GM12875 (cell line): ENCODE measurements around the gene EHMT2.

Experiments
- H3K4me3 ChIP-seq: one replicate; pipeline ENCODE4 v1.5.1; 2011; ENCODE audit warnings: low read depth, low read length, control low read depth
- TF ChIP-seq, protein P1 (sequence below): IDR thresholded peaks from 2 replicates; pipeline ENCODE4 v1.5.1; 2011; ENCODE audit warnings: low read depth, mild to moderate bottlenecking, control low read depth, inconsistent platforms, low read length, moderate library complexity, borderline replicate concordance; ENCODE audit not compliant: insufficient read depth

Gene EHMT2

DNA sequence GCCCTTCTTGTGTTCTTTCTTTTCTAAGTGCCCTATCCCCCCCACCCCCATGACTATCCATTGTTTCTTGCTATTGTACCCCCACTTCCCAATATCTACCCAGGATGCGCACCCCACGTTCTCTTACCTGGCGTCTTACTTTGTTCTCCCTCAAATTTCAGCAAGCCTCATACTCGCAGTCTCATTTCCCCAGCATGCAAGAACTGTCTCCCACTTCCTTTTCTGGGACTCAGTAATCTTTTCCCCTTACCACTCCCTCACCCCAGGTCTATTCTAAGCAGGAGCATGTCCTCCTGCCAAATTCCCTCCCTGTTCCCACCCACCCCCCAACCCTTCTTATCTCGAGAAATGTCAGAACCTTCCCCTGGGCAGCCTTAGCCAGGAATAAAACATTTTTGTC, 1.7 kb upstream of the EHMT2 start:
- no peak overlapping the region for H3K4me3 ChIP-seq
- TF ChIP-seq, protein P1, sequence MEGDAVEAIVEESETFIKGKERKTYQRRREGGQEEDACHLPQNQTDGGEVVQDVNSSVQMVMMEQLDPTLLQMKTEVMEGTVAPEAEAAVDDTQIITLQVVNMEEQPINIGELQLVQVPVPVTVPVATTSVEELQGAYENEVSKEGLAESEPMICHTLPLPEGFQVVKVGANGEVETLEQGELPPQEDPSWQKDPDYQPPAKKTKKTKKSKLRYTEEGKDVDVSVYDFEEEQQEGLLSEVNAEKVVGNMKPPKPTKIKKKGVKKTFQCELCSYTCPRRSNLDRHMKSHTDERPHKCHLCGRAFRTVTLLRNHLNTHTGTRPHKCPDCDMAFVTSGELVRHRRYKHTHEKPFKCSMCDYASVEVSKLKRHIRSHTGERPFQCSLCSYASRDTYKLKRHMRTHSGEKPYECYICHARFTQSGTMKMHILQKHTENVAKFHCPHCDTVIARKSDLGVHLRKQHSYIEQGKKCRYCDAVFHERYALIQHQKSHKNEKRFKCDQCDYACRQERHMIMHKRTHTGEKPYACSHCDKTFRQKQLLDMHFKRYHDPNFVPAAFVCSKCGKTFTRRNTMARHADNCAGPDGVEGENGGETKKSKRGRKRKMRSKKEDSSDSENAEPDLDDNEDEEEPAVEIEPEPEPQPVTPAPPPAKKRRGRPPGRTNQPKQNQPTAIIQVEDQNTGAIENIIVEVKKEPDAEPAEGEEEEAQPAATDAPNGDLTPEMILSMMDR = no peak

- peak overlapping the region; percentile 70 for H3K4me3 ChIP-seq
- TF ChIP-seq, protein P1 = no peak
Measured at GRCh38 chr6:31898383-31899011, 999 bp upstream of the EHMT2 start.

GRCh38 chr6:31896856-31897611, 464 bp downstream of the EHMT2 start:
- TF ChIP-seq, protein P1 = no peak
- H3K4me3 ChIP-seq = peak overlapping the region; percentile 70

DNA sequence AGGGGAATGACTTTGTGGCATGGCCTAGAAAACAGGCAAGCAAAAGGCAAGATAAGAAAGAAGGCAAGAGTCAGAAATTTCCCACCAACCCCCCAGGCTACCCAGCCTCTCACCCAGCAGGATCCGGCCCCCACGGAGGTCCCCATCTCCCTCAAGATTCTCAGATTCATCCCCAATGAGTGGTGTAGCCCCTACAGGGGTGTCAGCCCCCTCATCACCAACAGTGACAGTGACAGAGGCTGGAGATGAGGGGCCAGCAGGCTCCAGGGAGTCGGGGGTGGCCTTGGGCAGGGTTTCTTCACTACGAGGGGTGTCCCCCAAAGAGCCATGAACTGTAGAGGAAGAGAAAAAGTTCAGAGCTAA, 1.0 kb downstream of the EHMT2 start:
- TF ChIP-seq, protein P1 = no peak
- H3K4me3 ChIP-seq = peak overlapping the region; percentile 70

- TF ChIP-seq, protein P1 = no peak
- no peak overlapping the region for H3K4me3 ChIP-seq
Measured at GRCh38 chr6:31892821-31893220, 4.7 kb downstream of the EHMT2 start.

DNA sequence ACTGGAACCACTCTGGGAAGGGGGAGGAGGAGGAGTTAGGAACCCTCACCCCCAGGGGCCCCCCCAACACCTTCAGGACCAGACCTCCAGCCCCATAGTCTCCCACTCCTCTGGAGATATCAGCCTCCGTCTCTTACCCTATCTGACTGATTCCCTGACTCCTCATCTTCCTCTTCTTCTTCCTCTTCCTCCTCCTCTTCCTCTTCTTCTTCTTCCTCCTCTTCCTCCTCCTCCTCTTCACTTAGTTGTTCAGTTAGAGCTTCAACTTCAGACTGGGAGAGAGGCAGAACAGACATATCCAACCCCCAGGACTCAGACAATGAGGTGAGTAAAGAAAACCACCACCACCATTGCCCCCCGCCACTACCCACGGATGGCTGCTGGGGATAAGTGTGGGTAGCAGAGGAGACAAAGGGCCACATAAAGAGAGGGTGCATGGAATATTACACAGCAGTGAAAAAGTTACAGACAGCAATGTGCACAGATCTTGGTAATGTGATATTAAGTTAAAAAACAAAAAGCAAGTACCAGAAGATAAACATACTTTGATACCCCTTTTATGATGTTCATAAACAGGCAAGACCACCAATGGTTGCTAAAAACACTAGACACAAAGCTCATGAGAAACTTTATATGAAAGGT, 8.0 kb downstream of the EHMT2 start:
- TF ChIP-seq, protein P1 = no peak
- H3K4me3 ChIP-seq = no peak overlapping the region
